T-helper 1 cell treated with Interleukin-12 subunit alpha and Interleukin-12 subunit beta and Interleukin-4 antibody, amounts not matched to agents 30 μg/mL and 1 μg/mL, for 36 hours (primary cell): ENCODE data around the gene CABYR.

Experiments
- H3K27ac Mint-ChIP-seq: one replicate; pipeline ENCODE4 v1.8.0; 2021; ENCODE audit warnings: mild to moderate bottlenecking, mixed read lengths
- H3K27me3 Mint-ChIP-seq: one replicate; pipeline ENCODE4 v1.8.0; 2021; ENCODE audit warnings: low read depth, mixed read lengths
- H3K36me3 Mint-ChIP-seq: one replicate; pipeline ENCODE4 v1.8.0; 2021; ENCODE audit warnings: low read depth, mixed read lengths
- H3K4me1 Mint-ChIP-seq: one replicate; pipeline ENCODE4 v1.8.0; 2021; ENCODE audit warnings: low read depth, mixed read lengths
- H3K4me3 Mint-ChIP-seq: one replicate; pipeline ENCODE4 v1.8.0; 2021; ENCODE audit warnings: mild to moderate bottlenecking, moderate library complexity, mixed read lengths
- H3K9me3 Mint-ChIP-seq: one replicate; pipeline ENCODE4 v1.8.0; 2021; ENCODE audit warnings: mixed read lengths

Gene CABYR, protein sequence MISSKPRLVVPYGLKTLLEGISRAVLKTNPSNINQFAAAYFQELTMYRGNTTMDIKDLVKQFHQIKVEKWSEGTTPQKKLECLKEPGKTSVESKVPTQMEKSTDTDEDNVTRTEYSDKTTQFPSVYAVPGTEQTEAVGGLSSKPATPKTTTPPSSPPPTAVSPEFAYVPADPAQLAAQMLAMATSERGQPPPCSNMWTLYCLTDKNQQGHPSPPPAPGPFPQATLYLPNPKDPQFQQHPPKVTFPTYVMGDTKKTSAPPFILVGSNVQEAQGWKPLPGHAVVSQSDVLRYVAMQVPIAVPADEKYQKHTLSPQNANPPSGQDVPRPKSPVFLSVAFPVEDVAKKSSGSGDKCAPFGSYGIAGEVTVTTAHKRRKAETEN

DNA sequence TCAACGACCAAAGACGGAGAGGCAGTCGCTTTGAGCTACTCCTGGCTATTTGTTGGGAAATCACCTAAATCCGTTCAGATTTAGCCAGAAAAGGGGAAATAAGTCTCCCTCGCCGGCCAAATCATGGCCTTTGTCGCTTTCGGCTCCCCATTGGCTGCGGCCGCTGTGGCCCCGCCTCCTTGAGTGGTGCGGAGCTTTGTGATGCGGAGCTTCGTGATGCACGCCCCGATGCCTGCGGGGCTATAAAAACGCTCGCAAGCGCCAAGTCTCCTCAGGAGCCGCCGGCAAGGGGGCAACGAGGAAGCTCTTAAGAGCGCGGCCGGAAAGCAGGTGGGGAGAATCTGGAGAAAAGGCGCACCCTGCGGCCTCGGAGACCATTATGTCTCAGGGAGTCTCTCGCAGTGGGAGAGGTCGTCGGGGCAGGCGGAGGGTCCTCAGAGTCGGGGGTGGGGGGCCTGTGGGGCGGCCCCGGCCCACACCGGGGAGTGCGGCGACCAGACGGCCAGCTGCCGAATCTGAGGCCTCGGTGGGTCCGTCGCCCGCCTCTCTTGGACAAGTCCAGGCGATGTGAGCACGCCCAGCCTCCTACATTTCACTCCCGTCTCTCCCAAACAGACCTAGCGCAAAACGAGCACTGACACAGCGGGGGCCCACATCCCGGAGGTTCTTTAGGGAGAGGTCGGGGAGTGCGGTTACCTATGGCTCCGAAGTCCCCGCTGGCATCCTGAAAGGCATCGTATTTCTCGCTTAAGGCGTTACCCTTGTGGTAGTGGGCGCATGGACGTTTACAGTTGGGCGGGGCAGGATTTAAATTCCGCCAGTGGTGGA, at the start of gene CABYR:
TSS of gene CABYR (plus strand) at position 274 of the 828 bp plus-strand sequence. CDS start 4,053 bp downstream, outside the sequence.
- H3K27ac Mint-ChIP-seq, result no peak within 1 kb of the TSS
- peaks cover 18% of the 10 kb centered on the region for H3K36me3 Mint-ChIP-seq
- H3K27me3 Mint-ChIP-seq, result peaks cover 24% of the 10 kb centered on the region
- H3K4me3 Mint-ChIP-seq, result peak within 1 kb of the TSS; percentile 85
- peaks cover 20% of the 10 kb centered on the region for H3K4me1 Mint-ChIP-seq
- H3K9me3 Mint-ChIP-seq, result no peaks in the 10 kb centered on the region

DNA sequence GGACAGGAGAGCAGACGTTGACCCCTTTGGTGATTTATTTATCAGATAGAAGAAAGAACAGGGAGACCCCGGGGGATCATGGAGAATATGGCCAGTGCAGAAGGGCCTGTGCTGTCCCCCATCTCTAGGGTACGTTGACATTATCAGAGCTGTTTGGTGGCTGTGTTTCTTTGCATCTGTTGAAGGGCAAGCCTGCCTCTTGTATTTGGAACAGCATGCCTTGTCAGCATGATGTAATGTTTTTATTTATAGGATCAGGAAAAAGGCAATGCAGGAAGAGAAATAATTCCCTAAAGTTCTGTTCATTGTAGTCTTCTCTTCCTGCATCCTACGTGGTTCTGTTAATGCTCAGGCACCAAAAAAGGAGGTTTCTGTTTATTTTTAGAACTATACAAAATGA, 49.8 kb upstream of the CABYR start:
- Mint-ChIP-seq H3K9me3 (no peaks in the 10 kb centered on the region), H3K36me3 (peaks cover 40% of the 10 kb centered on the region), H3K4me1 (peaks cover 7% of the 10 kb centered on the region), H3K4me3 (no peak overlapping the region), H3K27ac (no peak overlapping the region), H3K27me3 (no peaks in the 10 kb centered on the region)

DNA sequence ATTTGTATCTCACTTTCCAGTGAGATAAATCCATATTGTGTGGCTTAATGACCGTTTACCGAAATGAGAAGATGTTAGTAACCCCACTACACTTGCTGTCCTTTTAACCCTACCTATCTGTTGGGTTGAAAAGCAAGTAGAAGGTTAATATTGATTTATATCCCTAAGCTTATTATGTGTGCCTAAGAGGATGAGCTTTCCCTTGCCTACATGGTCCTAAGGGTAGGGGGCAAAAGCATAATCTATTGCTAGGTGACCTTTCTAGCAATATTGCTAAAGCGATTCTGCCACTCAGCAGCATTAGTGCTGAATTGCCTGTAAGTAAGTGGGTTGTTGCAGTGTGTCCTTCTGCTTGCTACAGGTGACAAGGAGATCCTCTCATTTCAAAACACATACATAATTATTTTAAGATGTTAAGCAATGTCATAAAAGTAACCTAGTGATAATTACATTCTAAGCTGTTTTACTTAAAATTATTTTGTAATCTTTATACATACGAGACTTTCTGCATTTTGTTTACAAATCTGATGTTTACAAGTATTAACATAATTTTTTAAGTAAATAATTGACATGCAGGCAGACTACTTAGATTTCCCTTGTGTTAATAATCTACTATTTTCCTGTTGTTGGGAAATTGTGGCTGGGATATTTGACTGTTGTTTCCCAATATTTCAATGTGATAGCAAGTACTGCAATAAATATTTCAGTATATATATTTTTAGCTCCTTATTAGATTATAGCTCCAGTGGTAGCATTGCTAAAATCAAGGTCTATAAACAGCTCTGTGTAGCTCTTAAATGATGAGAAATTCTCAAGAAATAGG, 49.1 kb upstream of the CABYR start:
- Mint-ChIP-seq H3K9me3 (no peaks in the 10 kb centered on the region), H3K4me1 (peaks cover 13% of the 10 kb centered on the region), H3K27me3 (no peaks in the 10 kb centered on the region), H3K4me3 (no peak overlapping the region), H3K27ac (no peak overlapping the region), H3K36me3 (peaks cover 43% of the 10 kb centered on the region)

DNA sequence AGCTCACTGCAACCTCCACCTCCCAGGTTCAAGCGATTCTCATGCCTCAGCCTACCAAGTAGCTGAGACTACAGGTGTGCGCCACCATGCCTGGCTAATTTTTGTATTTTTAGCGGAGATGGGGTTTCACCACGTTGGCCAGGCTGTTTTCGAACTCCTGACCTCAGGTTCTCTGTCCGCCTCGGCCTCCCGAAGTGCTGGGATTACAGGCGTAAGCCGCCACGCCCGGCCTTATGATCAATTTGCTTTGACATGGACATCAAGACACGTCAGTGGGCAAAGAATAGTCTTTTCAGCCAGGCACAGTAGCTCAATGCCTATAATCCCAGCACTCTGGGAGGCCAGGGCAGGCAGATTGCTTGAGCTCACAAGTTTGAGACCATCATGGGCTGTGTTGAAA, 48.0 kb upstream of the CABYR start:
- H3K36me3 Mint-ChIP-seq, result peaks cover 43% of the 10 kb centered on the region
- H3K4me3 Mint-ChIP-seq, result no peak overlapping the region
- no peak overlapping the region for H3K27ac Mint-ChIP-seq
- H3K4me1 Mint-ChIP-seq, result peaks cover 11% of the 10 kb centered on the region
- no peaks in the 10 kb centered on the region for H3K9me3 Mint-ChIP-seq
- no peaks in the 10 kb centered on the region for H3K27me3 Mint-ChIP-seq

DNA sequence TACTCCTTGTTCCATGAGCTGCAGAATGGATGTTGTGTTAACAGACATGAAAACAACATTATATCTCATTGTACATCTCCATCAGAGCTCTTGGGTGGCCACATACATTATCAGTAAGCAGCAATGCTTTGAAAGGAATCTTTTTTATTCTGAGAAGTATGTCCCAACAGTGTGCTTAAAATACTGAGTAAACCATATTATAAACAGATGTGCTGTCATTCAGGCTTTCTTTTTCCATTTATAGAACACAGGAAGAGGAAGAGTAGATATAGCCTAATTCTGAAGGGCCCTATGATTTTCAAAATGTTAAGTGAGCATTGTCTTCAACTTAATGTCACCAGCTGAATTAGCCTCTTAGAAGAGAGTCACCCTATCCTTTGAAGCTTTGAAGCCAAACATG, 44.3 kb upstream of the CABYR start:
- H3K4me1 Mint-ChIP-seq, result peaks cover 11% of the 10 kb centered on the region
- peaks cover 38% of the 10 kb centered on the region for H3K36me3 Mint-ChIP-seq
- no peak overlapping the region for H3K4me3 Mint-ChIP-seq
- H3K9me3 Mint-ChIP-seq, result no peaks in the 10 kb centered on the region
- H3K27ac Mint-ChIP-seq, result no peak overlapping the region
- H3K27me3 Mint-ChIP-seq, result no peaks in the 10 kb centered on the region

DNA sequence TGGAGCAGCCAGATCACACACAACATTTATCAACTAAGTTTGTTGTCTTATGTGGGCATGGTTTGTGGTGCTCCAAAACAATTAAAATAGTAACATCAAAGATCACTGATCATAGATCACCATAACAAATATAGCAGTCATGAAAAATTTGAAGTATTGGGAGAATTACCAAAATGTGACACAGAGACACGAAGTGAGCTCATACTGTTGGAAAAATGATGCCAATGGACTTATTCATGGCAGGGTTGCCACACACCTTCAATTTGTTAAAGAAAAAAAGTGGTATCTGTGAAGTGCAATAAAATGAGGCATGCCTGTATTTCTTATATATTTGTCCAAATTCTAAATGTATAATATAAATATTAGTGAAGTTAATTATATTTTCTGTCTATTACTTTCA, 42.9 kb upstream of the CABYR start:
- Mint-ChIP-seq H3K9me3 (no peaks in the 10 kb centered on the region), H3K27ac (no peak overlapping the region), H3K36me3 (peaks cover 40% of the 10 kb centered on the region), H3K4me1 (peaks cover 11% of the 10 kb centered on the region), H3K4me3 (no peak overlapping the region), H3K27me3 (no peaks in the 10 kb centered on the region)

DNA sequence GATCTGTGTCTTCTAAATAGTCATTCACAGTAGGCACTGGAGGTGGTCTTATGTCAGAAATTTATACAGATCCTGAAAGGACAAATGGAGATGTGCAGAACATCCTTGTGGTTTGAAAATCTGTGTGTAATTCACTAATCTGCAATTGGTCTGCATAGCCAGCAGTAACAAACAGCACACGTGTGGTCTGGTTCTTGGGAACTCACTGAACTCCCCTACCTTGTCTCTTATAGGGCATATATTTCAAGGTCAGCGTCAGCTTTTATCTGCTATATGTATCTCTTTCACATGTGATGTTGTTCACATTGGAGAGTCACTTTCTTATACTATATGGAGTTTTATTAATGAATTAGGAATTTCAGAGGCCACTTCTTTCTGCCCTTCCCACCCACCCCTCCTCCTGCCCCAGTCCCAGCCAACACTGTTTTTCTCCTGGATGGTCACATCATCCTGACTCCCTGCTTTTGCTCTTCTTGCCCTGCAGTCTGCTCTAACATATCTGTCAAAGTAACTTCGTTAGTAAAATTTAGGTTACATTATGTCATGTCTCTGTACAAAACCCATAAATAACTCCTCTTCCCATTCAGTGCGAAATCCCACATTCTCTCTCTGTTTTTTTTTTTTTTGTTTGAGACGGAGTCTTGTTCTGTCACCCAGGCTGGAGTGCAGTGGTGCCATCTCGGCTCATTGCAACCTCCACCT, 35.4 kb upstream of the CABYR start:
- peak overlapping the region; percentile 6 for H3K27ac Mint-ChIP-seq
- H3K36me3 Mint-ChIP-seq, result peaks cover 25% of the 10 kb centered on the region

DNA sequence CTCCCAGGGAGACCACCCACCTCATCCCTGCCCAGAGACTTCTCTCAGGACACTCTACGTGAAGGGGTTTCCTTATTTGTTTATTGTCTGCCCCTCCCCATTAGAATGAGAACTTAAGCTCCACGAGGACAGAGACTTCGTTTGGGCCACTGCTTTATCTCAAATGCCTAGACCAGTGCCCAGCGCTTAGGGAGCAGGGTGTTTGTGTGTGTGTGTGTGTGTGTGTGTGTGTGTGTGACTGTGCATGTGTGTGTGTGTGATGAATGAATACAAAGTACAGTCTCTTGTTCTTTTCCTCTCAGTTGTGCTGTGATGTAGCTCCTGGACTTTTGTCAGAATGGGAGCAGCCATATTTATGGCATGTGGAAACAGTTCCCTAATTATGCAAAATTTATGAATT, 34.4 kb upstream of the CABYR start:
- Mint-ChIP-seq H3K4me1 (peaks cover 6% of the 10 kb centered on the region), H3K27me3 (no peaks in the 10 kb centered on the region), H3K4me3 (no peak overlapping the region), H3K27ac (no peak overlapping the region), H3K9me3 (no peaks in the 10 kb centered on the region), H3K36me3 (peaks cover 24% of the 10 kb centered on the region)

More for the DNA sequence above, 35.4 kb upstream of the CABYR start:
- Mint-ChIP-seq H3K4me1 (peaks cover 6% of the 10 kb centered on the region), H3K4me3 (no peak overlapping the region), H3K27me3 (no peaks in the 10 kb centered on the region), H3K9me3 (no peaks in the 10 kb centered on the region)

DNA sequence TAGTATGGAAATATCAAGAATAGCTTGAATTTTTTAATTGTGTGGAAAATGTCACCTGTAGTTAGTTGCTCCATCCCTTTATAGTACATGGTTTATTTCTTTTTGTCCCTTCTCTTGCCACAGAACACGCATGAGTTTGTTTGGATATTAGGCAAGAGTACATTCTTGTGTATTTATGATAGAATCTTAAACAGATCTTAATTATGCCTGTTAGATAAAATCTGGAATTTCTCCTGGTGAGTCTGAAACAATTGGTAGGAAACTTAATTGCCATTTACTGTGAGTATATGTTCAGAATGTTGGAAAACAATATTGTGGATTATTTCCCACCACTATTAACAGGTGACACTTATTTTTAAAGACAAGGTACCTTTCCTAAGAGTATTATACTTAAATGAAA, 30.2 kb upstream of the CABYR start:
- Mint-ChIP-seq H3K9me3 (no peaks in the 10 kb centered on the region), H3K27ac (no peak overlapping the region), H3K36me3 (peaks cover 24% of the 10 kb centered on the region), H3K4me3 (no peak overlapping the region), H3K4me1 (peaks cover 11% of the 10 kb centered on the region), H3K27me3 (no peaks in the 10 kb centered on the region)

DNA sequence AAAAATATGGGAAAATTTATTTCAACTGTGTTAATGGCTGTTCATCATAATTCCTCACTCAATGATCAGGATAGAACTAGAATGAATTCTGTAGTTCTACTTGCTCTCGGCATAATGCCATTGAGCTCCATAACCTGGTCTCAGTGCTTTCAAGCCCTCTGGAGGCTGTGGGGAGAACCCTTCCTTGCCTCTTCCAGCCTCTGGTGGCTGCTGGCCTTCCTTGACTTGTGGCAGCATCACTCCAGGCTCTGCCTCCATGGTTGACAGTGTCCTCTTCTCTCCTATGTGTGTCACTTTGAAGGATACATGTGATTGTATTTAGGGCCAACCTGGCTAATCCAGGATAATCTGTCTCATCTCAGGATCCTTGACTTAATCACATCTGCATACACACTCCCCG, 26.9 kb upstream of the CABYR start:
- H3K9me3 Mint-ChIP-seq, result no peaks in the 10 kb centered on the region
- no peak overlapping the region for H3K4me3 Mint-ChIP-seq
- peaks cover 20% of the 10 kb centered on the region for H3K36me3 Mint-ChIP-seq
- H3K4me1 Mint-ChIP-seq, result peaks cover 20% of the 10 kb centered on the region
- H3K27me3 Mint-ChIP-seq, result no peaks in the 10 kb centered on the region
- H3K27ac Mint-ChIP-seq, result no peak overlapping the region

DNA sequence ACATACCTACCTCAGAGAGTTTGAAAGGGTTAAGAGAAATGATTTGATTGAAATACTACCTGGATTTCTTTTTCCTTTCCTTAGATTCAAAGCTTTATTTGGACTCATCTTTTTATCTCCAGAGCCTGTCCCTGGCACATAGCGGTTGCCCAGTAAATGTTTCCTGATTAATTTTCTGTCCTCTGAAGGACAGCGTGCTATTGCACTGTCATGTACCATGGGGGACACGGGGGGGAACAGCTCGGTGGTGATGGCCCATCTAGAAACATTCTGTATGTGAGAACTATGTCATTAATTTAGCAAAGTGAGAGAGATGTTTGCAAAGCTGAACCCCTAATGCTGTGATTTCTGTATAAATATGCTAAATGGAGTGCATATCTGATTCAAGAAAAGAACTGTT, 26.4 kb upstream of the CABYR start:
- H3K36me3 Mint-ChIP-seq, result peaks cover 18% of the 10 kb centered on the region
- H3K4me1 Mint-ChIP-seq, result peaks cover 20% of the 10 kb centered on the region

DNA sequence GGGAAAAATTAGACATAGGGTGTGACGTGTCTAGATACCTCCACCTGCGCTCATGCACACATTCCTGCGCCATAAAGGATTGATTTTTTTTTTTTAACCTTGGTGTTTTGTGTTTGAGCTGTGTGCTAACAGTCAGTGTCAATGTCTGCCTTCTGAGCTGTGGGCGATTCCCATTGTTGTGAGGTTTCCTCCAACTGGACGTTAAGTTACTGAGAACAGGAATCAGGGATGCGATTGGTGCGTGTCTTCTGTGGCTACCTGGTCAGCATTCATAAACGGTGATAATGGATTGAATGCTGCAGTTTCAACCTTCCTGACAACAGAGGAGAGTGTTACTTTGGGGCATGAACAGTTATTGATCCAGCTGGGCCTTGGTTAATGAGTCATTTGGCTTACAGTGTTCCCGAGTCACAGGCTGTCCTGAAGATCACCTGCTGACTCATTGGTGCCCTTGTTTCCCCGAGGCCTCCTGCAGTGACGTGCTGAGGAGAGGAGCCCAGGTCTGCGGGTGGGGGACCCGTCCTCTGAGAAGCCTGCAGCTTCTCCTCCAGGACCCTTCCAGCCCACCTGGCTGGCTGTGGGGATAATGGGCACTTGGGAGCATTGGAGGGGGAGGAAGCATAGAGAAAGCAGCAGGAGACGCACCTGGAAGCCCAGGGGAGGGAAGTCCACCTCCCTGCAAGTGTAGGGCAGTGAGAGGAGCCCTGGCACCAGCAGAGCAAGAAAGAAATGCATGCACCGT, 25.8 kb upstream of the CABYR start:
- no peak overlapping the region for H3K4me3 Mint-ChIP-seq
- peaks cover 16% of the 10 kb centered on the region for H3K36me3 Mint-ChIP-seq
- H3K27ac Mint-ChIP-seq, result no peak overlapping the region

More for the DNA sequence above, 26.4 kb upstream of the CABYR start:
- Mint-ChIP-seq H3K9me3 (no peaks in the 10 kb centered on the region), H3K27ac (no peak overlapping the region), H3K27me3 (no peaks in the 10 kb centered on the region), H3K4me3 (no peak overlapping the region)

DNA sequence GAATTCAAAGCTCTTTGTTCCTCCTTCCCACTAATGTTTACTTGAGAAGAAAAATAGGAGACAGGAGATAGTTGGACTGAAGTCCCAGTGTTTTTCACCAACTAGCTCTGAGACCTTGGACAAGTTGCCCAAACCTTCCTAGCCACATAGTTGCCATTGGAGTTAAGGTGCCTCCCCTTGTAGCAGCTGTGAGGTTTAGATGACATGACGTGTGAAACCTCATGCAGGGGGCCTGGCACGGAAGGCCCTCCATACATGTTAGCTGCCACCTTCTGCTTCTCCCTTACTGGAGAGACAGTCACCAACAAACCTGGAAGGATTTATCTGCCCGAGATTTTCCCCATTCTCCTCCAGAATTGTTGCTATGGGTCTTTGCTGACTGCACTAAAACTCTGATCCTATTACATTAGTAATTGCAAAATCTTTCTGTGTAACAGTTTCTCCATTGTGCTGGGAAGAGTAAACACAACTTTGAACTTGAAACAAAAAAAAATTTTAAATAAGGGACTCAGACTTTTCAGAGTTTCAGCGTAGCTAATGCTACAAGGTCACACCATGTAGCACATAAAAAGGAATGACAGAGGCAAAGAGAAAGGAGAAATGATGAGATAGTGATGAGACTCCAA, 23.8 kb upstream of the CABYR start:
- Mint-ChIP-seq H3K4me3 (no peak overlapping the region), H3K27ac (no peak overlapping the region), H3K4me1 (peaks cover 20% of the 10 kb centered on the region), H3K36me3 (peaks cover 28% of the 10 kb centered on the region), H3K9me3 (no peaks in the 10 kb centered on the region), H3K27me3 (no peaks in the 10 kb centered on the region)

More for the DNA sequence above, 25.8 kb upstream of the CABYR start:
- H3K4me1 Mint-ChIP-seq, result peaks cover 20% of the 10 kb centered on the region
- no peaks in the 10 kb centered on the region for H3K9me3 Mint-ChIP-seq
- H3K27me3 Mint-ChIP-seq, result no peaks in the 10 kb centered on the region
